Measurements from ENCODE around the gene LTA.
A peak's percentile ranks its signal among the peaks of the same experiment; 100 is the strongest.

The LTA gene

GRCh38 chr6:31572041-31572911 lies at the start of gene LTA:
TSS of gene LTA (plus strand) at chr6:31572289. CDS start at chr6:31572743, 454 bp downstream.
- DNase-seq = peak; percentile 89

GRCh38 chr6:31525553-31525931 lies 46.5 kb upstream of the LTA start:
- DNase-seq = no peak

GRCh38 chr6:31525932-31526591 lies 46.0 kb upstream of the LTA start:
- no peak for DNase-seq

GRCh38 chr6:31528307-31528777 lies 43.7 kb upstream of the LTA start:
- no peak for DNase-seq

- DNase-seq = no peak
These were observed 43.2 kb upstream of the LTA start, which contains the start of gene MCCD1 for GRCh38 chr6:31528821-31529328. TSS of gene MCCD1 (plus strand) at chr6:31528962. CDS start at chr6:31529015, 53 bp downstream.

- no peak for DNase-seq
These were observed 42.5 kb upstream of the LTA start for GRCh38 chr6:31529329-31530150.

GRCh38 chr6:31530659-31531058 lies 41.4 kb upstream of the LTA start:
- DNase-seq = no peak

- DNase-seq = no peak
These were observed 40.9 kb upstream of the LTA start for GRCh38 chr6:31531162-31531561.

- DNase-seq = no peak
These were observed 40.1 kb upstream of the LTA start for GRCh38 chr6:31531771-31532643.

GRCh38 chr6:31532644-31533454 lies 39.2 kb upstream of the LTA start:
- DNase-seq = no peak

- no peak for DNase-seq
These were observed 38.6 kb upstream of the LTA start for GRCh38 chr6:31533455-31533841.

- DNase-seq = no peak
These were observed 38.1 kb upstream of the LTA start for GRCh38 chr6:31534011-31534410.

- no peak for DNase-seq
These were observed 37.5 kb upstream of the LTA start for GRCh38 chr6:31534521-31535040.

GRCh38 chr6:31535538-31536324 lies 36.4 kb upstream of the LTA start:
- no peak for DNase-seq

GRCh38 chr6:31538805-31539400 lies 33.2 kb upstream of the LTA start:
- DNase-seq = no peak

GRCh38 chr6:31540640-31541039 lies 31.4 kb upstream of the LTA start:
- DNase-seq = no peak

GRCh38 chr6:31541059-31541657 lies 30.9 kb upstream of the LTA start:
- peak; percentile 77 for DNase-seq

- peak; percentile 97 for DNase-seq
These were observed 30.2 kb upstream of the LTA start, which contains the start of gene DDX39B for GRCh38 chr6:31541658-31542521. TSS of gene DDX39B (minus strand) at chr6:31542003. CDS start at chr6:31540532, 1,471 bp downstream.
